HCT116 (cell line): Measurements from ENCODE around the gene CSPG4. TPM values are rescaled to one million over a fixed set of nuclear protein-coding genes. Genes with fewer than 3 reads are reported as not detected.

ENCODE experiments used
- ATAC-seq: fragments of 200-7000 bp; cut with Tn5 transposase; 2 replicates; pipeline ENCODE4 v1.9.1; 2020; ENCODE audit warnings: mild to moderate bottlenecking, moderate library complexity
- BruUV-seq: library from RNA; stranded (reverse); fragments of 400-500 nt; replicated peaks from 2 replicates; lab custom pipeline; 2021; lab: Mats Ljungman, UMichigan
- CTCF ChIA-PET: fragments of 300-600 bp; sonication (Branson Sonifier 250); formaldehyde crosslinking; loops from one replicate; lab custom pipeline; 2021; ENCODE audit warnings: antibody characterized with exemption; lab: Charles Lee
- POLR2A ChIA-PET: fragments of 300-600, 350-600 bp; sonication (Branson Sonifier 250); formaldehyde crosslinking; loops from one replicate; lab custom pipeline; 2021; ENCODE audit warnings: antibody characterized with exemption; lab: Charles Lee
- RAD21 ChIA-PET, 2 experiments: fragments of 300-600 bp; sonication (Branson Sonifier 250); formaldehyde crosslinking; loops; one replicate each; lab custom pipeline; 2023; ENCODE audit warnings: low total read pairs in 2 of 2; ENCODE audit not compliant: uncharacterized antibody in 2 of 2, unreplicated experiment in 2 of 2, low non-redundant PET in 1 of 2; lab: Charles Lee
- DNase-seq: peaks from one replicate; pipeline ENCODE4 v3.0.0-alpha.2; 2010; ENCODE audit warnings: low read depth, low spot score
- H2AFZ ChIP-seq: fragments of 200-600 bp; shearing (Covaris generic), sonication (generic); 2 replicates; pipeline ENCODE4 v1.6.1; 2017; ENCODE audit warnings: low read depth, mixed run types, mixed read lengths, antibody characterized with exemption, low read length; ENCODE audit not compliant: poor library complexity, severe bottlenecking
- H3K27ac ChIP-seq: 2 replicates; pipeline ENCODE4 v1.5.1; 2012; ENCODE audit warnings: low read depth, low read length
- H3K27me3 ChIP-seq: fragments of 200-600 bp; sonication (generic); 2 replicates; pipeline ENCODE4 v1.6.1; 2016; ENCODE audit warnings: mixed run types, low read length, mixed read lengths; ENCODE audit not compliant: insufficient read depth
- H3K36me3 ChIP-seq, 2 experiments: fragments of 200-500 bp in 1 of 2; fragments of 200-600 bp in 1 of 2; sonication (Bioruptor generic) in 1 of 2; sonication (generic) in 1 of 2; 2 replicates each; pipeline versions ENCODE4 v1.5.1 to v1.6.1; 2014 to 2016; ENCODE audit warnings: low read length in 2 of 2, inconsistent platforms in 1 of 2, mixed read lengths in 1 of 2, mixed run types in 1 of 2; ENCODE audit not compliant: insufficient read depth in 2 of 2, control insufficient read depth in 1 of 2
- H3K4me1 ChIP-seq, 2 experiments: fragments of 200-600 bp in 1 of 2; sonication (generic) in 1 of 2; 2 replicates each; pipeline versions ENCODE4 v1.5.1 to v1.6.1; 2012 to 2017; ENCODE audit warnings: low read length in 2 of 2, inconsistent platforms in 1 of 2, mild to moderate bottlenecking in 1 of 2, mixed read lengths in 1 of 2, mixed run types in 1 of 2, moderate library complexity in 1 of 2; ENCODE audit not compliant: insufficient read depth in 2 of 2, control insufficient read depth in 1 of 2
- H3K4me2 ChIP-seq: fragments of 200-600 bp; sonication (generic); 2 replicates; pipeline ENCODE4 v1.6.1; 2017; ENCODE audit warnings: mixed run types, low read length, mixed read lengths
- H3K4me3 ChIP-seq, 2 experiments: fragments of 200-600 bp in 1 of 2; sonication (generic) in 1 of 2; replicated peaks in 1 of 2; 2 replicates each; pipeline ENCODE4 v1.5.1; 2011 to 2016; ENCODE audit warnings: low read length in 2 of 2, control low read depth in 1 of 2, low read depth in 1 of 2, mild to moderate bottlenecking in 1 of 2, mixed read lengths in 1 of 2, mixed run types in 1 of 2
- H3K79me2 ChIP-seq: fragments of 200-600 bp; sonication (generic); 2 replicates; pipeline ENCODE4 v1.6.1; 2017; ENCODE audit warnings: mild to moderate bottlenecking, mixed run types, low read length, moderate library complexity, mixed read lengths; ENCODE audit not compliant: insufficient read depth
- H3K9ac ChIP-seq: fragments of 200-600 bp; sonication (generic); 2 replicates; pipeline ENCODE4 v1.6.1; 2016; ENCODE audit warnings: low read length, mixed read lengths
- H3K9me2 ChIP-seq: fragments of 200-600 bp; sonication (generic), shearing (Covaris generic); 2 replicates; pipeline ENCODE4 v1.6.1; 2017; ENCODE audit warnings: mixed run types, mild to moderate bottlenecking, moderate library complexity; ENCODE audit not compliant: insufficient read depth
- H3K9me3 ChIP-seq, 2 experiments: fragments of 200-500 bp in 1 of 2; fragments of 200-600 bp in 1 of 2; sonication (Bioruptor generic) in 1 of 2; sonication (generic) in 1 of 2; 2 replicates each; pipeline ENCODE4 v1.6.1; 2014 to 2017; ENCODE audit warnings: low read length in 2 of 2, mixed read lengths in 2 of 2, inconsistent platforms in 1 of 2, low read depth in 1 of 2, mild to moderate bottlenecking in 1 of 2, mixed run types in 1 of 2, moderate library complexity in 1 of 2; ENCODE audit not compliant: control insufficient read depth in 1 of 2, insufficient read depth in 1 of 2
- H4K20me1 ChIP-seq: fragments of 200-600 bp; sonication (generic), shearing (Covaris generic); 2 replicates; pipeline ENCODE4 v1.6.1; 2017; ENCODE audit warnings: mixed run types, mild to moderate bottlenecking, moderate library complexity; ENCODE audit not compliant: insufficient read depth
- CBX3 ChIP-seq: IDR thresholded peaks from 2 replicates; pipeline ENCODE4 v1.6.1; 2012; ENCODE audit warnings: low read depth
- CEBPB ChIP-seq: IDR thresholded peaks from 2 replicates; pipeline ENCODE4 v1.6.1; 2012; ENCODE audit warnings: low read depth
- CTCF ChIP-seq, 3 experiments: fragments of 200-600 bp in 1 of 3; sonication (generic) in 1 of 3; IDR thresholded peaks in 2 of 3; conservative IDR thresholded peaks in 1 of 3; 2 replicates each; pipeline ENCODE4 v1.5.1; 2012 to 2017; ENCODE audit warnings: low read depth in 2 of 3, low read length in 2 of 3, antibody characterized with exemption in 1 of 3, borderline replicate concordance in 1 of 3, control low read depth in 1 of 3, mild to moderate bottlenecking in 1 of 3, mixed read lengths in 1 of 3, mixed run types in 1 of 3, moderate library complexity in 1 of 3; ENCODE audit not compliant: insufficient read depth in 1 of 3
- EZH2phosphoT487 ChIP-seq: fragments of 200-600 bp; IDR thresholded peaks from 2 replicates; pipeline ENCODE4 v1.6.1; 2018; ENCODE audit warnings: antibody characterized with exemption, borderline replicate concordance
- FOSL1 ChIP-seq: IDR thresholded peaks from 2 replicates; pipeline ENCODE4 v1.6.1; 2012; ENCODE audit warnings: low read depth
- POLR2A ChIP-seq: IDR thresholded peaks from 2 replicates; pipeline ENCODE4 v1.7.0; 2011; ENCODE audit warnings: borderline replicate concordance; ENCODE audit not compliant: insufficient read depth, insufficient read length; ENCODE audit errors: extremely low read depth
- POLR2AphosphoS5 ChIP-seq: IDR thresholded peaks from 2 replicates; pipeline ENCODE4 v1.6.1; 2011; ENCODE audit warnings: mild to moderate bottlenecking, low read depth, low read length, moderate library complexity
- REST ChIP-seq: IDR thresholded peaks from 2 replicates; pipeline ENCODE4 v1.6.1; 2012; ENCODE audit warnings: low read depth
- SIN3A ChIP-seq: IDR thresholded peaks from 2 replicates; pipeline ENCODE4 v1.6.1; 2012; ENCODE audit warnings: low read depth
- SP1 ChIP-seq: IDR thresholded peaks from 2 replicates; pipeline ENCODE4 v1.6.1; 2012; ENCODE audit warnings: low read depth
- SRF ChIP-seq: IDR thresholded peaks from 2 replicates; pipeline ENCODE4 v1.6.1; 2012; ENCODE audit warnings: low read depth
- ZBTB33 ChIP-seq: IDR thresholded peaks from 2 replicates; pipeline ENCODE4 v1.6.1; 2011; ENCODE audit warnings: mild to moderate bottlenecking, low read length, moderate library complexity; ENCODE audit not compliant: insufficient replicate concordance; ENCODE audit errors: extremely low read depth
- ZNF274 ChIP-seq: fragments of 200-500 bp; sonication (Bioruptor generic); IDR thresholded peaks from 2 replicates; pipeline ENCODE4 v1.6.1; 2014; ENCODE audit warnings: mild to moderate bottlenecking, low read depth, low read length, inconsistent platforms
- intact Hi-C: fragments of 100-400 bp; cut with micrococcal nuclease; formaldehyde crosslinking; loops from 2 replicates; pipeline ENCODE4 v1.10.0; 2022
- total RNA-seq: library from RNA; stranded (reverse); gene quantifications from one replicate; pipeline ENCODE4 v1.2.1, GENCODE V29; 2021; ENCODE audit not compliant: unreplicated experiment

The CSPG4 gene
- total RNA-seq, 1 experiment from 2014 or later: 18.1 TPM

- no peak overlapping the region for H3K27ac ChIP-seq
- H3K27me3 ChIP-seq: no peaks in the 10 kb centered on the region
- CTCF ChIA-PET: no interaction called here
- H3K9ac ChIP-seq: no peak overlapping the region
- TF ChIP-seq SP1: no peak
- no peak for TF ChIP-seq ZNF274
- TF ChIP-seq CEBPB: no peak
- no peak for TF ChIP-seq EZH2phosphoT487
- no peak for TF ChIP-seq POLR2A
- H3K4me2 ChIP-seq: no peak overlapping the region
- peaks cover 10 to 19% of the 10 kb centered on the region in 2 experiments; a peak in 3 of 4 replicates for H3K4me1 ChIP-seq
- intact Hi-C loops: no loop called here
- ATAC-seq (no peak), DNase-seq (no peak)
- RAD21 ChIA-PET: no interaction called here
- no peak overlapping the region for H2AFZ ChIP-seq
- no peaks in the 10 kb centered on the region for H4K20me1 ChIP-seq
- POLR2A ChIA-PET: no interaction called here
- H3K9me2 ChIP-seq: no peaks in the 10 kb centered on the region
- no TSS peak for BruUV-seq
- no peaks in the 10 kb centered on the region for H3K79me2 ChIP-seq
- H3K4me3 ChIP-seq: no peak overlapping the region
- H3K9me3 ChIP-seq: no peaks in the 10 kb centered on the region
- no peaks in the 10 kb centered on the region for H3K36me3 ChIP-seq
Observed at GRCh38 chr15:75697523-75697922, 15.1 kb downstream of the CSPG4 start.

GRCh38 chr15:75696854-75697259 lies 15.8 kb downstream of the CSPG4 start:
- no TSS peak for BruUV-seq
- intact Hi-C loops: no loop called here
- TF ChIP-seq CEBPB (no peak), REST (no peak), CTCF (IDR thresholded peaks at IDR 0.05 in 2 of 3, conservative IDR thresholded peaks at IDR 0.05 in 1 of 3; ENCODE audit: borderline replicate concordance in 1 of 3, insufficient read depth in 1 of 3, low read depth in 2 of 3, low read length in 2 of 3) (no peak), POLR2A (no peak), CBX3 (no peak), ZBTB33 (no peak), POLR2AphosphoS5 (no peak), FOSL1 (no peak), SRF (no peak), SIN3A (no peak)

More at GRCh38 chr15:75696854-75697259, 15.8 kb downstream of the CSPG4 start:
- Histone ChIP-seq H3K9ac (no peak overlapping the region), H3K79me2 (no peaks in the 10 kb centered on the region), H3K9me3 (no peaks in the 10 kb centered on the region), H2AFZ (no peak overlapping the region), H3K4me2 (no peak overlapping the region), H4K20me1 (no peaks in the 10 kb centered on the region), H3K4me3 (no peak overlapping the region), H3K4me1 (peaks cover 10 to 19% of the 10 kb centered on the region in 2 experiments; a peak in 3 of 4 replicates), H3K36me3 (no peaks in the 10 kb centered on the region), H3K27me3 (no peaks in the 10 kb centered on the region), H3K9me2 (no peaks in the 10 kb centered on the region), H3K27ac (no peak overlapping the region)
- ATAC-seq (no peak), DNase-seq (no peak)
- ChIA-PET POLR2A (no interaction called here), RAD21 (no interaction called here), CTCF (no interaction called here)
